SU-DHL-6 (cell line): ENCODE measurements around the gene KCNIP4.

Source experiments
- H2AFZ ChIP-seq: fragments of 200-600 bp; sonication (generic); 2 replicates; pipeline ENCODE4 v1.6.1; 2014; ENCODE audit warnings: low read depth, mild to moderate bottlenecking, moderate library complexity, mixed read lengths, antibody characterized with exemption, low read length; ENCODE audit not compliant: severe bottlenecking
- H3F3A ChIP-seq: fragments of 200-600 bp; shearing (Covaris generic); 2 replicates; pipeline ENCODE4 v1.6.0; 2016; ENCODE audit warnings: antibody characterized with exemption, mild to moderate bottlenecking; ENCODE audit not compliant: insufficient read depth
- H3K27ac ChIP-seq: fragments of 200-600 bp; sonication (generic); 2 replicates; pipeline ENCODE4 v1.5.1; 2016; ENCODE audit warnings: low read depth, mild to moderate bottlenecking, low read length, moderate library complexity, mixed read lengths
- H3K27me3 ChIP-seq: fragments of 200-600 bp; sonication (generic), shearing (Covaris generic); 2 replicates; pipeline ENCODE4 v1.6.0; 2014; ENCODE audit warnings: mild to moderate bottlenecking, low read length
- H3K36me3 ChIP-seq: fragments of 200-600 bp; sonication (generic); 2 replicates; pipeline ENCODE4 v1.6.1; 2014; ENCODE audit warnings: mild to moderate bottlenecking, low read length, mixed read lengths
- H3K4me2 ChIP-seq: fragments of 300-600, 200-600 bp; shearing (Covaris generic), sonication (generic); 2 replicates; pipeline ENCODE4 v1.6.0; 2014; ENCODE audit warnings: low read length, low read depth, mild to moderate bottlenecking; ENCODE audit not compliant: poor library complexity, severe bottlenecking
- H3K4me3 ChIP-seq: fragments of 200-600 bp; sonication (generic); 2 replicates; pipeline ENCODE4 v1.5.1; 2014; ENCODE audit warnings: antibody characterized with exemption, low read length, mild to moderate bottlenecking, mixed read lengths; ENCODE audit not compliant: insufficient read depth, poor library complexity, severe bottlenecking
- H3K79me2 ChIP-seq: fragments of 200-600 bp; sonication (generic); 2 replicates; pipeline ENCODE4 v1.6.1; 2014; ENCODE audit warnings: mild to moderate bottlenecking, low read length, moderate library complexity; ENCODE audit not compliant: insufficient read depth
- H3K9ac ChIP-seq: fragments of 200-600 bp; sonication (generic); 2 replicates; pipeline ENCODE4 v1.7.0; 2014; ENCODE audit warnings: mild to moderate bottlenecking, low read length
- H3K9me2 ChIP-seq: fragments of 200-600 bp; sonication (generic); replicated peaks from 2 replicates; pipeline ENCODE4 v1.6.1; 2014; ENCODE audit warnings: low read length; ENCODE audit not compliant: insufficient read depth
- H3K9me3 ChIP-seq: fragments of 200-600 bp; sonication (generic); 2 replicates; pipeline ENCODE4 v1.6.1; 2014; ENCODE audit warnings: low read length, mixed read lengths; ENCODE audit not compliant: insufficient read depth
- H4K20me1 ChIP-seq: fragments of 200-600 bp; sonication (generic); 2 replicates; pipeline ENCODE4 v1.6.1; 2014; ENCODE audit warnings: low read depth, mild to moderate bottlenecking, antibody characterized with exemption, low read length, moderate library complexity, mixed read lengths
- EZH2phosphoT487 ChIP-seq: fragments of 200-600 bp; sonication (generic), shearing (Covaris generic); conservative IDR thresholded peaks from 2 replicates; pipeline ENCODE4 v1.6.1; 2018; ENCODE audit warnings: mild to moderate bottlenecking, antibody characterized with exemption, low read length, moderate library complexity, mixed read lengths
- TF ChIP-seq, protein P1 (sequence below): fragments of 200-600 bp; sonication (generic); IDR thresholded peaks from one replicate; pipeline ENCODE4 v1.5.1; 2017; ENCODE audit warnings: antibody characterized with exemption, mild to moderate bottlenecking, low read length, moderate library complexity; ENCODE audit not compliant: insufficient read depth, poor library complexity, severe bottlenecking

Gene KCNIP4

DNA sequence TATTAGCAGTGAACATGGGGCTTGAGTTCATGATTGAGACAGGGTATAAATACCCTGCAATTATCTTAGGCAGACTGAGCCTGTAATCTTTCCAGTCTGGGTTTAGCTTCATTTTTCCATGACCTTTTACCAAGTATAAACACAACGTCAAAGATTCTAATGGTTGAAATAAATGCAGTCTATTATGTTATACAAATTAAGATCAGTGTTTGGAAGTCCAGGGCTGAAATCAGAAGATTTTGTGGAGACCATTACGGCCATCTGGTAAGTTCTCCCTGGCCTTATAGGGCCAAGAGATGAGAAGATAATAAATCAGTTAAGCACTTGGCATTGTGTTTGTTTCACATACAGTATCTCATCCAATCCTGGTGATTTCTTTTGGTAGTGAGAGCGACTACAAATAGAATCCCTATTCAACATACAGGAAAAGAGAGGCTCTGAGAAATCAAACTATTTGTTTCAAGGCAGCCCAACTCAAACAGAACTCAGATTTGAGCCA, 822.5 kb downstream of the KCNIP4 start:
- H3K4me2 ChIP-seq, result no peak overlapping the region
- no peaks in the 10 kb centered on the region for H3F3A ChIP-seq
- no peak overlapping the region for H3K9ac ChIP-seq
- H3K27ac ChIP-seq, result no peak overlapping the region
- H3K27me3 ChIP-seq, result no peaks in the 10 kb centered on the region
- H3K9me2 ChIP-seq, result no peaks in the 10 kb centered on the region
- no peaks in the 10 kb centered on the region for H3K36me3 ChIP-seq
- no peak overlapping the region for H2AFZ ChIP-seq
- H3K4me3 ChIP-seq, result no peak overlapping the region
- no peaks in the 10 kb centered on the region for H3K79me2 ChIP-seq
- TF ChIP-seq, protein P1, sequence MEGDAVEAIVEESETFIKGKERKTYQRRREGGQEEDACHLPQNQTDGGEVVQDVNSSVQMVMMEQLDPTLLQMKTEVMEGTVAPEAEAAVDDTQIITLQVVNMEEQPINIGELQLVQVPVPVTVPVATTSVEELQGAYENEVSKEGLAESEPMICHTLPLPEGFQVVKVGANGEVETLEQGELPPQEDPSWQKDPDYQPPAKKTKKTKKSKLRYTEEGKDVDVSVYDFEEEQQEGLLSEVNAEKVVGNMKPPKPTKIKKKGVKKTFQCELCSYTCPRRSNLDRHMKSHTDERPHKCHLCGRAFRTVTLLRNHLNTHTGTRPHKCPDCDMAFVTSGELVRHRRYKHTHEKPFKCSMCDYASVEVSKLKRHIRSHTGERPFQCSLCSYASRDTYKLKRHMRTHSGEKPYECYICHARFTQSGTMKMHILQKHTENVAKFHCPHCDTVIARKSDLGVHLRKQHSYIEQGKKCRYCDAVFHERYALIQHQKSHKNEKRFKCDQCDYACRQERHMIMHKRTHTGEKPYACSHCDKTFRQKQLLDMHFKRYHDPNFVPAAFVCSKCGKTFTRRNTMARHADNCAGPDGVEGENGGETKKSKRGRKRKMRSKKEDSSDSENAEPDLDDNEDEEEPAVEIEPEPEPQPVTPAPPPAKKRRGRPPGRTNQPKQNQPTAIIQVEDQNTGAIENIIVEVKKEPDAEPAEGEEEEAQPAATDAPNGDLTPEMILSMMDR, result no peak
- TF ChIP-seq EZH2phosphoT487, result no peak
- no peaks in the 10 kb centered on the region for H3K9me3 ChIP-seq
- H4K20me1 ChIP-seq, result no peaks in the 10 kb centered on the region

DNA sequence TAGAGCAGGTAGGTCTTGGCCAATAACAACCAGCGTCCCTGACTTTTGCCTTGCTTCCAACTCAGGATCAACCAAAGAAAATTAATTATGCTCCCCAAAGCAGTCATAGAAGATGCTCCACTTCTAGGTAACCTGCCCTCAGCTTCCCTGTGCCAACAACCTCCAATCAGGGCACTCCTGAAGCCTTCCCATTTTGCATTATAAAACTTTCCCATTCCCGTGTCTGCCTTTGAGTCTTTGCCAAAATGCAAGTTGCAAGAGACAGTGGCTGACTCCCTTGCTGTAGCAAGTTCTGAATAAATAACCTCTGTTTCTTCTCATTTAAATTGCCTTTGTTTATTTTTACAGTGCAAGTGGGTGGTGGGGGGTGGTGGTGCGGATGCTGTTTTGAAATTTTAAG, 830.3 kb downstream of the KCNIP4 start:
- no peak for TF ChIP-seq EZH2phosphoT487
- TF ChIP-seq, protein P1, result no peak
- H3K4me2 ChIP-seq, result no peak overlapping the region
- H3K9ac ChIP-seq, result no peak overlapping the region
- no peaks in the 10 kb centered on the region for H3K9me2 ChIP-seq
- H3K27ac ChIP-seq, result no peak overlapping the region
- H4K20me1 ChIP-seq, result no peaks in the 10 kb centered on the region
- no peak overlapping the region for H2AFZ ChIP-seq
- no peak overlapping the region for H3K4me3 ChIP-seq
- H3K36me3 ChIP-seq, result no peaks in the 10 kb centered on the region
- H3K79me2 ChIP-seq, result no peaks in the 10 kb centered on the region
- H3F3A ChIP-seq, result no peaks in the 10 kb centered on the region
- H3K9me3 ChIP-seq, result no peaks in the 10 kb centered on the region
- no peaks in the 10 kb centered on the region for H3K27me3 ChIP-seq

DNA sequence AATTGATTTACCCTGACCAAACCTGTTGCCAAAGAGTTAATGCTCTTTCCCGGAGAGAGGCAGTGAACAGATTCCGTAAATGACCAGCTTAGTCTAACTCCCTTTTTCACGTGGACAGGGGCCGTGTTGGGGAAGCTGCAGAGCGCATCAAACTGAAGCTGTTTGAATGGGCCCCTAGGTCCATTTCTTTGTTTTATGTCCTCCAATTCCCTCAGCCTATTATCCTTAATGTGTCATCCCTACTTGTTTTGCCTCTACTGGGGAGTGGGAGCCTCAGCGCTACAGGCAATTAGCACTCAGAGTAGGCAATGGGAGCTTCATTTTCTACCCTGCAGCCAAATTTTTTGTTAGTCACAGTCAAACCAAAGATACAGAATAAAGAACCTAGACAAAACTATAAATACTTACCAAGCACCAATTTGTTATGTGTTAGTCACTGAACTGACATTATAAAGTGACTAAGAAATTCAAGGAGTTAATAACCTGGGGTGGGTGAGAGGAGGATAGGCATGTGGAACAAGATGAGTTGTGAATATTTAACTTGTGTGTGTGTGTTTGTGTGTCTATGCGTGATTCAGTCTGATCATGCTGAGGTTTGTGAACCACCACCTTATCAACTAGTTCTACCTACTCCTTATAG, 830.9 kb downstream of the KCNIP4 start:
- no peak overlapping the region for H3K27ac ChIP-seq
- no peaks in the 10 kb centered on the region for H3K79me2 ChIP-seq
- no peaks in the 10 kb centered on the region for H3K9me3 ChIP-seq
- no peak overlapping the region for H3K9ac ChIP-seq
- no peaks in the 10 kb centered on the region for H3K9me2 ChIP-seq
- no peaks in the 10 kb centered on the region for H3K36me3 ChIP-seq
- H3K4me2 ChIP-seq, result no peak overlapping the region
- H4K20me1 ChIP-seq, result no peaks in the 10 kb centered on the region
- no peak overlapping the region for H2AFZ ChIP-seq
- TF ChIP-seq, protein P1, result no peak
- TF ChIP-seq EZH2phosphoT487, result no peak
- no peak overlapping the region for H3K4me3 ChIP-seq
- H3F3A ChIP-seq, result no peaks in the 10 kb centered on the region
- no peaks in the 10 kb centered on the region for H3K27me3 ChIP-seq
